CD14-positive monocyte (primary cell): Measurements from ENCODE around the gene PTK7. TPM values are rescaled to one million over a fixed set of nuclear protein-coding genes. Genes with fewer than 3 reads are reported as not detected.
A peak's percentile ranks its signal among the peaks of the same experiment; 100 is the strongest.
"Not testable (repeated sequence)": the region's sequence is repeated elsewhere in the genome, so short reads cannot be mapped to it uniquely, and the experiment has no call there.

ENCODE experiments used
- DNase-seq, 3 donors: peaks; one replicate each; pipeline ENCODE4 v3.0.0-alpha.2; 2011 to 2022
- H2AFZ ChIP-seq: 2 replicates; pipeline ENCODE4 v1.6.0; 2012; ENCODE audit warnings: mild to moderate bottlenecking, low read depth, low read length, inconsistent platforms; ENCODE audit not compliant: insufficient read depth, poor library complexity, severe bottlenecking
- H3K27ac ChIP-seq, 2 donors: 1 replicate in 1 of 2; 2 replicates in 1 of 2; pipeline ENCODE4 v1.5.1; 2012 to 2013; ENCODE audit warnings: low read length in 2 of 2, control low read depth in 1 of 2, inconsistent platforms in 1 of 2, low read depth in 1 of 2, mild to moderate bottlenecking in 1 of 2
- H3K27me3 ChIP-seq, 2 donors: one replicate each; pipeline versions ENCODE4 v1.6.0 to v1.6.1; 2011 to 2013; ENCODE audit warnings: low read length in 2 of 2; ENCODE audit not compliant: control insufficient read depth in 2 of 2, insufficient read depth in 2 of 2
- H3K36me3 ChIP-seq, 2 donors: replicated peaks in 1 of 2; 1 replicate in 1 of 2; 2 replicates in 1 of 2; pipeline versions ENCODE4 v1.5.1 to v1.6.1; 2012 to 2013; ENCODE audit warnings: low read length in 2 of 2, control low read depth in 1 of 2, inconsistent platforms in 1 of 2, mild to moderate bottlenecking in 1 of 2; ENCODE audit not compliant: insufficient read depth in 2 of 2, control insufficient read depth in 1 of 2
- H3K4me1 ChIP-seq, 2 donors: 1 replicate in 1 of 2; 2 replicates in 1 of 2; pipeline versions ENCODE4 v1.5.1 to v1.6.1; 2012 to 2013; ENCODE audit warnings: low read length in 2 of 2, control low read depth in 1 of 2, inconsistent platforms in 1 of 2, mild to moderate bottlenecking in 1 of 2, moderate library complexity in 1 of 2; ENCODE audit not compliant: insufficient read depth in 2 of 2, control insufficient read depth in 1 of 2
- H3K4me2 ChIP-seq: replicated peaks from 2 replicates; pipeline ENCODE3; 2012; ENCODE audit warnings: low read length, moderate library complexity, mild to moderate bottlenecking; ENCODE audit not compliant: poor library complexity, severe bottlenecking; ENCODE audit errors: extremely low read depth
- H3K4me3 ChIP-seq, 3 experiments: fragments of 200-600 bp in 1 of 3; sonication (generic) in 1 of 3; replicated peaks in 1 of 3; 1 replicate in 2 of 3; 2 replicates in 1 of 3; pipeline ENCODE4 v1.5.1; 2011 to 2013; ENCODE audit warnings: low read length in 3 of 3, mild to moderate bottlenecking in 3 of 3, control low read depth in 2 of 3, low read depth in 2 of 3, inconsistent platforms in 1 of 3, moderate library complexity in 1 of 3
- H3K79me2 ChIP-seq: 2 replicates; pipeline ENCODE4 v1.6.0; 2012; ENCODE audit warnings: mild to moderate bottlenecking, control low read depth, inconsistent platforms, low read length, moderate library complexity; ENCODE audit not compliant: insufficient read depth
- H3K9ac ChIP-seq: 2 replicates; pipeline ENCODE4 v1.6.0; 2017; ENCODE audit warnings: low read length, mild to moderate bottlenecking; ENCODE audit not compliant: insufficient read depth, poor library complexity, severe bottlenecking
- H3K9me3 ChIP-seq, 2 donors: replicated peaks in 1 of 2; 1 replicate in 1 of 2; 2 replicates in 1 of 2; pipeline versions ENCODE4 v1.5.1 to v1.6.1; 2012 to 2013; ENCODE audit warnings: low read length in 2 of 2, control low read depth in 1 of 2; ENCODE audit not compliant: control insufficient read depth in 1 of 2, insufficient read depth in 1 of 2
- H4K20me1 ChIP-seq: 2 replicates; pipeline ENCODE4 v1.6.0; 2012; ENCODE audit warnings: mild to moderate bottlenecking, low read length, control low read depth, moderate library complexity; ENCODE audit not compliant: insufficient read depth
- H3K27ac Mint-ChIP-seq, 7 donors: one replicate each; pipeline ENCODE4 v1.8.0; 2020; ENCODE audit warnings: mild to moderate bottlenecking in 7 of 7, mixed read lengths in 7 of 7, moderate library complexity in 6 of 7, inconsistent platforms in 2 of 7
- H3K27me3 Mint-ChIP-seq, 3 donors: one replicate each; pipeline ENCODE4 v1.8.0; 2021 to 2022; ENCODE audit warnings: low read depth in 3 of 3, mild to moderate bottlenecking in 3 of 3, mixed read lengths in 3 of 3, moderate library complexity in 3 of 3, inconsistent platforms in 1 of 3
- H3K36me3 Mint-ChIP-seq, 2 donors: one replicate each; pipeline ENCODE4 v1.8.0; 2020; ENCODE audit warnings: mixed read lengths in 2 of 2, inconsistent platforms in 1 of 2, mild to moderate bottlenecking in 1 of 2
- H3K4me1 Mint-ChIP-seq: one replicate; pipeline ENCODE4 v1.8.0; 2020; ENCODE audit warnings: mild to moderate bottlenecking, mixed read lengths
- H3K4me3 Mint-ChIP-seq, 2 donors: one replicate each; pipeline ENCODE4 v1.8.0; 2020; ENCODE audit warnings: mild to moderate bottlenecking in 2 of 2, mixed read lengths in 2 of 2, moderate library complexity in 1 of 2
- H3K9me3 Mint-ChIP-seq, 7 donors: one replicate each; pipeline ENCODE4 v1.8.0; 2020 to 2022; ENCODE audit warnings: mixed read lengths in 7 of 7, mild to moderate bottlenecking in 6 of 7, moderate library complexity in 6 of 7, inconsistent platforms in 2 of 7
- WGBS: methylation state at CpG from one replicate; pipeline ENCODE4 v1.1.5; 2013; ENCODE audit warnings: missing lambda C conversion rate; ENCODE audit not compliant: insufficient coverage; 5-methylcytosine and 5-hydroxymethylcytosine counted together
- intact Hi-C, 2 donors: fragments of 100-400 bp; cut with micrococcal nuclease; formaldehyde crosslinking; loops; one replicate each; pipeline versions ENCODE4 v1.15.0 to v1.15.1; 2023
- polyA plus RNA-seq, 3 donors: library from polyadenylated mRNA; depleted of rRNA in 1 of 3; unstranded in 2 of 3; stranded (reverse) in 1 of 3; fragments of 300-500 nt in 2 of 3; fragments of >200 nt in 1 of 3; fragmentation: Illumina TruSeq in 2 of 3; gene quantifications; 1 replicate in 2 of 3; 2 replicates in 1 of 3; pipeline ENCODE4 v1.2.3, GENCODE V29; 2012 to 2021
- TF ChIP-seq, protein P1 (sequence below): fragments of 200-600 bp; IDR thresholded peaks from one replicate; pipeline ENCODE4 v1.8.0; 2022; ENCODE audit warnings: antibody characterized with exemption, mild to moderate bottlenecking

The PTK7 gene
- polyA plus RNA-seq, 3 donors, result 0.19 TPM; not detected in 2

DNA sequence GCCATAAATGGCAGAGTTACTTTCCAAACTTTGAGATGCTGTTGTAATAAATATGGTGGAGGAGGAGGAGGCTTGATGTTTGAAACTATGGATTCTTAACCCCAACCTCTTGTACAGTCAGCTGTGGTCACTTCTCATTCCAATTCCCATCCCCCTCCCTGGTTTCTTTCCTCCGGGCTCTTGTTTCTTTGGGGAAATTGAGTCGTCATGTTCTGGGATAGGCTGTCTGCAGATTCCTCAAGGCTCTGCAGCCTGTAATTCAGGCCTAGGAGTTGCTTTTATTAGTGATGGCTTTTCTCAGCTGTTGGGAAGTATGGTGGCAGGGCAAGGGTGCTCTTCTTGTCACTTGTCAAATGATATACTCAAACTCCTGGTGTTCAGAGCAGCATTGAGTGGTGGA is 2.6 kb downstream of the PTK7 start:
- peaks cover 24 to 32% (median 31%) of the 10 kb centered on the region in 3 donors for H3K27me3 Mint-ChIP-seq
- no peak overlapping the region for H3K4me2 ChIP-seq

DNA sequence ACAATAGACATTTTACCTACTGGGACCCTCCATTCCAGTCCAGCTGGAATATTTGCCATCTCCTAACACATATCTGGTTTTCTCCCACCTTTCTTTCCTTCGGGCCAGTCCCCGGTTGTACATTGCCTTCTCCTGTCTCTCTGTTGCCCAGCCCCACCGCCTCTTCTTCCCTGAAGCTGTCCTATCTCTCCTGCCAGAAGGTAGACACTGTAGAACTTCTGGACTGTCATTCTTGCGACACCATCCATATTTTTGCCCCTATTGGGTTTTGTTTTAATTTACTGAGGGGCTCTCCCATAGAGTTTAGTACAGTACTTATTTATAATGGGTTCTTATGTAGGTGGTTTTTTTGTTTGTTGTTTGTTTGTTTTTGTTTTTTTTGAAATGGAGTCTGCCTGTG is 4.9 kb downstream of the PTK7 start:
- Histone ChIP-seq H4K20me1 (no peaks in the 10 kb centered on the region), H3K4me2 (no peak overlapping the region), H3K36me3 (no peaks in the 10 kb centered on the region), H3K79me2 (no peaks in the 10 kb centered on the region), H3K27me3 (peaks cover 2 to 14% of the 10 kb centered on the region in 2 donors), H2AFZ (no peak overlapping the region), H3K9me3 (no peaks in the 10 kb centered on the region), H3K4me1 (peaks cover 10 to 12% of the 10 kb centered on the region in 2 donors), H3K9ac (no peak overlapping the region), H3K4me3 (no peak overlapping the region), H3K27ac (no peak overlapping the region)
- intact Hi-C loops, result no loop called here
- H3K27ac Mint-ChIP-seq, result no peak overlapping the region
- H3K4me1 Mint-ChIP-seq, result peaks cover 10% of the 10 kb centered on the region
- H3K4me3 Mint-ChIP-seq, result no peak overlapping the region
- peaks cover 0 to 3% (median 0%) of the 10 kb centered on the region in 7 donors for H3K9me3 Mint-ChIP-seq
- TF ChIP-seq, protein P1, sequence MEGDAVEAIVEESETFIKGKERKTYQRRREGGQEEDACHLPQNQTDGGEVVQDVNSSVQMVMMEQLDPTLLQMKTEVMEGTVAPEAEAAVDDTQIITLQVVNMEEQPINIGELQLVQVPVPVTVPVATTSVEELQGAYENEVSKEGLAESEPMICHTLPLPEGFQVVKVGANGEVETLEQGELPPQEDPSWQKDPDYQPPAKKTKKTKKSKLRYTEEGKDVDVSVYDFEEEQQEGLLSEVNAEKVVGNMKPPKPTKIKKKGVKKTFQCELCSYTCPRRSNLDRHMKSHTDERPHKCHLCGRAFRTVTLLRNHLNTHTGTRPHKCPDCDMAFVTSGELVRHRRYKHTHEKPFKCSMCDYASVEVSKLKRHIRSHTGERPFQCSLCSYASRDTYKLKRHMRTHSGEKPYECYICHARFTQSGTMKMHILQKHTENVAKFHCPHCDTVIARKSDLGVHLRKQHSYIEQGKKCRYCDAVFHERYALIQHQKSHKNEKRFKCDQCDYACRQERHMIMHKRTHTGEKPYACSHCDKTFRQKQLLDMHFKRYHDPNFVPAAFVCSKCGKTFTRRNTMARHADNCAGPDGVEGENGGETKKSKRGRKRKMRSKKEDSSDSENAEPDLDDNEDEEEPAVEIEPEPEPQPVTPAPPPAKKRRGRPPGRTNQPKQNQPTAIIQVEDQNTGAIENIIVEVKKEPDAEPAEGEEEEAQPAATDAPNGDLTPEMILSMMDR, result no peak
- H3K27me3 Mint-ChIP-seq, result peaks cover 18 to 26% (median 22%) of the 10 kb centered on the region in 3 donors
- 93% methylated on average over 3 of the region's 4 CpGs for WGBS
- no peaks in the 10 kb centered on the region for H3K36me3 Mint-ChIP-seq
- DNase-seq, result no peak

More for the DNA sequence above, 2.6 kb downstream of the PTK7 start:
- peaks cover 15% of the 10 kb centered on the region for H3K4me1 Mint-ChIP-seq
- H3K4me1 ChIP-seq, result peaks cover 13 to 17% of the 10 kb centered on the region in 2 donors
- no peak overlapping the region for H3K4me3 Mint-ChIP-seq
- H3K9me3 ChIP-seq, result no peaks in the 10 kb centered on the region
- no peak overlapping the region for H2AFZ ChIP-seq
- no peaks in the 10 kb centered on the region for H3K79me2 ChIP-seq
- TF ChIP-seq, protein P1, result no peak
- H3K36me3 Mint-ChIP-seq, result peaks cover 0 to 2% of the 10 kb centered on the region in 2 donors
- peaks cover 2 to 18% of the 10 kb centered on the region in 2 donors for H3K27me3 ChIP-seq
- no peak overlapping the region for H3K27ac ChIP-seq
- peaks cover 0 to 3% (median 0%) of the 10 kb centered on the region in 7 donors for H3K9me3 Mint-ChIP-seq
- intact Hi-C loops, result no loop called here
- no peak overlapping the region for H3K4me3 ChIP-seq
- no peaks in the 10 kb centered on the region for H3K36me3 ChIP-seq
- H4K20me1 ChIP-seq, result no peaks in the 10 kb centered on the region
- H3K9ac ChIP-seq, result no peak overlapping the region
- no peak for DNase-seq
- H3K27ac Mint-ChIP-seq, result peak overlapping the region in 1 of 7 donors; percentile 80
- no CpG with 5 or more reads among the region's 2 CpGs for WGBS

- not testable (repeated sequence) for H3K9me3 ChIP-seq
These were observed 5.8 kb downstream of the PTK7 start for GRCh38 chr6:43081922-43082321.

More at GRCh38 chr6:43081922-43082321, 5.8 kb downstream of the PTK7 start:
- H3K36me3 Mint-ChIP-seq, H3K79me2 ChIP-seq, DNase-seq, H3K4me1 ChIP-seq, H3K4me1 Mint-ChIP-seq, H4K20me1 ChIP-seq, H3K4me3 Mint-ChIP-seq, H3K27ac ChIP-seq, H3K9ac ChIP-seq, H3K36me3 ChIP-seq, H3K4me3 ChIP-seq, intact Hi-C loops, H2AFZ ChIP-seq, H3K27me3 ChIP-seq, H3K9me3 Mint-ChIP-seq, H3K4me2 ChIP-seq, H3K27ac Mint-ChIP-seq: not testable (repeated sequence)
- WGBS, result 53% methylated on average over 3 of the region's 9 CpGs
- peaks cover 12 to 20% (median 15%) of the 10 kb centered on the region in 3 donors for H3K27me3 Mint-ChIP-seq
